HG03457 (cell line): ENCODE measurements around the gene SULT2A1.
"Not testable (repeated sequence)": the region's sequence is repeated elsewhere in the genome, so short reads cannot be mapped to it uniquely, and the experiment has no call there.

ENCODE experiments used
- ATAC-seq: cut with Tn5 transposase; IDR thresholded peaks from one replicate; pipeline ENCODE4 v1.9.1; 2021; ENCODE audit warnings: moderate number of reproducible peaks; ENCODE audit not compliant: unreplicated experiment

The SULT2A1 gene

DNA sequence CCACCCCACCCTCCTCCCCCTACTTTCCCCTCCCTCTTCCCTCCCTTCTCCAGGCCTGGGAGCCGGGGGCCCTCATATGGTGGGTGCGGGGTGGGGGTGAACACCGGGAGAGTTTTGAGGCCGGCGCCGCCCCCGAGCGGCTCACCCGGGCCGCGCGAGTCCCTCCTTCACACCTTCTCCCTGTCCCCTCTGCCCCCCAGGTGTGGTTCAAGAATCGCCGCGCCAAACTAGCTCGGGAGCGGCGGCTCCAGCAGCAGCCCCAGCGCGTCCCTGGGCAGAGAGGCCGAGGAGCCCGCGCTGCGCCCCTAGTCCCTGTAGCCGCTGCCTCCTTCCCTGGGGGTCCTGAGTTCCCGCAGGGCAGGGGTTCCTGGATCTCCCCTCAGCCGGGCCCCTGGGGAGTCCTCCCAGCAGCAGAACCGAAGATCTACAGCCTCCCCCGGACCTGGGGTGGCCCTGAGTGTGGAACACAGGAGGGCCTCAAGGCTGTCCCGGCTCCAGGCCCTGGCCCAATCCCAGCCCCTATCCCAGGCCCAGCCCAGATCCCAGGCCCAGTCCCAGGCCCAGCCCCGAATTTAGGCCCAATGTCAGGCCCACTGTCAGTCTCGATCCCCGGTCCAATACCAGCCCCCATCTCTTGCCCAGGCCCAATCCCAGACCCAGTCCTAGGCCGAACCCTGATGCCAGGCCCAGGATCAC is 25.4 kb downstream of the SULT2A1 start:
- no peak for ATAC-seq

DNA sequence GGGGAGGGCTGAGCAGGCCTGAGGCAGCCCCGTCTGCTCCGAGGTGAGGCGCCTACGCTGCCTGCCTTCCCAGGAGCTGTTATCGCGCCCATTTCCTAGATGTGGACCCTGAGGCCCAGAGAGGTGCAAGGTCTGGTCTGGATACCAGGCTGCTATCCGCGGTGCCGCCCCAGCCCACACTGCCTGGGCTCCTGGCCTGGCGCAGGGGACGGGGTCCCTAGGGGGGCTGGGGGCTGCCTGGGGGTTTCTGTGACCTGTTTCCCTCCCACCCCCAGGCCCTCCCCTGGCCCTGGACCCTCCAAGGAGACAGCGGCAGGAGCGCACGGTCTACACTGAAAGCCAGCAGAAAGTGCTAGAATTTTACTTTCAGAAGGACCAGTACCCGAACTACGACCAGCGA is 26.3 kb downstream of the SULT2A1 start:
- ATAC-seq, result not testable (repeated sequence)

DNA sequence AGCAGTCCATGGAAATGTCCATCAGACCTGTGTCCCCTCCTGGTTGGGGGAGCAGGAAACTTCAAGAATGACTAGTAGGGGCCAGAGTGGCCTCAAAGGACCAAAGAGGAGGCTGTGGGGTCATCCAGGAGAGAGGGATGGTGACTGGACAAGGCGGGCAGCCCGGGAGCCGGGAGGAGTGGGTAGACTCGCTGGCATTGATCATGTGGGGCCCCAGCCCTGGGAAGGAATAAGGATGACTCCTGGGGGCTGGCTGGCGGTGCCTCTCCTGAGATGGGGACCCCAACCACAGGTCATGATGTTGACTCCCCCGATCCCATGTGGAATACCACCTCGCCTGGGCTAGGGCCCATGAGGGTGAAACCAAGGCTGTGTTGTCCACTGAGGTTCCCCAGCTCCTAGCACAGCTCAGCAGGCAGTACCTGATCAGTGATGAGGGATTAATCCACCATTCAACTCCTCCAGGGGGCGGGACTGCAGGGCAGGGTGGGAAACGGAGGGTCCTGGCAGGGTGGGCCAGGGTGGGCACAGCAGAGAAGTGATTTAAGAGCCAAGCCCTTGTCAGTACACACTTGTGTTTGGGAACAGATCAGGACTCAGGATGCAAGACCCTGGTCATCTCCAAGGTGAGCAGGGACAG is 27.3 kb downstream of the SULT2A1 start, which contains the start of gene TPRX2:
TPRX2 (plus strand) TSS at position 590 of the 640 bp plus-strand sequence; CDS start at position 602, 12 bp downstream.
- not testable (repeated sequence) for ATAC-seq

DNA sequence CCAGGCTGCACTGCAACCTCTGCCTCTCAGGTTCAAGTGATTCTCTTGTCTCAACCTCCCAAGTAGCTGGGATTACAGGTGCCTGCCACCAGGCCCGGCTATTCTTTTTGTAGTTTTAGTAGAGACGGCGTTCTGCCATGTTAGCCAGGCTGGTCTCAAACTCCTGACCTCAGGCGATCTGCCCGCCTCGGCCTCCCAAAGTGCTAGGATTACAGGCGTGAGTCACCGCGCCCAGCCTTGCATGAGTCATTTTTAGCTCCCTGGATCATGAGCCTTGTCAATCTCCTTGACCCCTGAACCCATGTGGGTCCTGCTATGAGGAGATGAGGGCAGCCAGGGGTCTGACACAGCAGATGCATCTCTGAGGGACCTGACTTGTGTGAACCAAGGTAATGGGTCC is 27.9 kb downstream of the SULT2A1 start:
- not testable (repeated sequence) for ATAC-seq

DNA sequence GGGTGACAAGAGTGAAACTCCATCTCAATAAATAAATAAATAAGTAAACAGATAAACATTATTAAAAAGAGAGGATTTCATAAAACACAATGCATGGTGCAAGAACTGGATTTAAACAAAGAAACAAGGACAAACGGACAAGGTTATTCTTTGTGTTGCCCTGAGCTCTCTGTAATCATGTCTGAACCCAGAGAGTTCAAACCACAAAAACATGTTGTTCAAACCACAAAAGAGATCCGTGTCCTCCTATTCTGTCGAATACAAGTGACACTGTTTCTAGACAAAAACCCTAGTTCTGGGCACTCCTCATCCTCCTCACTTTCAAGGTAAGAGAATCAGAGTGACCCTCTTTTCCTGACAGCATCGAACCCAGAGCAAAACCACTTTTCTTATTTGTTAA is 31.7 kb downstream of the SULT2A1 start:
- ATAC-seq, result no peak

DNA sequence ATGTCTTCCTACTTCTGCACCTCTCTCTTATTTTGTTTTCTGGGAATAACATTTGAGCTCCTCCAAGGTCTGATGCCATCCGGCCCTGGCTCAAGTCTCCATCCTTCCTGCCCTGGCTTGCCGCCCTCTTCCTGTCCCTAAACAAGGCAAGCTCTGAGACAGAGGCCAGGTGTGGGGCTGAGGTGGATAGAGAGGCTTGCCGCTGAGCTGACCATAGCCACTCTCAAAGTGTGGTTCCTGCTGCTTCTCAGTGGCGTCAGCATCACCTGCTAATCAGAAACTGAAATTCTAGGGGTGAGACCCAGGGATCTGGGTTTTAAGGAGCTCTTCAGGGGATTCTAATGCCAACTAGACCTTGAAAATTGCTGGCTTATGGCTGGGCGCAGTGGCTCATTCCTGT is 33.1 kb downstream of the SULT2A1 start:
- no peak for ATAC-seq

DNA sequence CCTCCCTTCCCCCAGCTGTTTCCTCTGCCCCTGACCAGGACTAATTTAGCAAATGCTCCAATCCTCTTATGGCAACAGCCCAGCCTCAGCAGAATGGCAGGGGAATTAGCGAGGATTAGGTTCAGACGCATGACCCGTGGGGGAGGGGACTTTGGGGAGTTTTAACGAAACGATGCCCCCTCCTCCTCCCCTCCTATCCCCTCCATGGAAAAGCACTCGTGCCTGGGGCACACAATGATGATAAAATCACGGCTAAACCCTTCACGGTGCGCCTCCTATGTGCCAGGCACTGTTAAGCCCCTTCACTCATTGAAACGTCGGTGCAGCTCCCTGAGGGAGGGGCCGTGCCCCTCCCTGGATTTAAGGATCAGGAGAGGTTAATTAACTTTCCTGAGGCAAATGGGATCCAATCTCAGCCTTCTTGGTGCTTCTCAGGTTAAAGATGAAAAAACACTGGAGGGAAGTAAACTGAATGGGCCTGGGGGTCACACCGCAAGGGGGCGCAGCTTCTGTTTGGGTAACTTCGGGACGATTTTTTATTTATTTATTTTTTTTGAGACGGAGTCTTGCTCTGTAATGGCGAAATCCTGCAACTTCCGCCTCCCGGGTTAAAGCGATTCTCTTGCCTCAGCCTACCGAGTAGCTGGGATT is 37.2 kb downstream of the SULT2A1 start:
- no peak for ATAC-seq

DNA sequence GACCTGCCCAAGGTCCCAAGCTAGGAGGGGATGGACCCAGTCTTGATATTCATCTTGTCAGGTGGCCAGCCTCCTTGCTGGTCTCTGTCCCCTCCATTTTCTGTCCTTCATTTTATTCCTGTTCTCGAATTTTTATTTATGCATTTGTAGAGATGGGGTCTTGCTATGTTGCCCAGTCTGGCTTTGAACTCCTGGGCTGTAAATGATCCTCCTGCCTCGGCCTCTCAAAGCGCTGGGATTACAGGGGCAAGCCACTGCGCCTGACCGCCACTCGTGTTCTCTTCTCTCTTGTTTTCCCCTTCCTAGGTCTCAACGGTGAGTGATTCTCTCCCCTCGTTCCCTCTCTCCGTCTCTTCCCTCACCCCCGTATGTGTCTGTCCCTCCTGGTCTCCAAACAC is 37.7 kb downstream of the SULT2A1 start:
- no peak for ATAC-seq

DNA sequence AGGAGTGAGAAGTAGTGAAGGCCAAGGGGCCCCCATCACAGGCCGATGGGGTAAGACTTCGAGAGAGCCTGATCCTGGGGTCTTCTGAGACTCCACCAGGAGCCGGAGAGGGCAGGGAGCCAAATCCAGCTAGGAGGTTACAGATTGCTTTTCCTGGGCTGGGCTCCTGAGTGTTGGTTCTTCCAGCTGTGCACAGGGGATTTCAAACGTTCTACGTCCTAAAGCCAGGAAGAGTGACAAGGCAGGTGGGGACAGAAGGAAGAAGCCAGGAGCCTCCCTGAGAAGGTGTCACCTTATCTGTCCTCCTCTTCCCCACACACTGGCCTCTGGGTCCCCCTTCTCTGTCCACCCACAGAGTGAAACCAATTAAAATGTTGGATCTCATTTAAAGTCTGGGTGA is 43.2 kb downstream of the SULT2A1 start:
- ATAC-seq, result no peak

DNA sequence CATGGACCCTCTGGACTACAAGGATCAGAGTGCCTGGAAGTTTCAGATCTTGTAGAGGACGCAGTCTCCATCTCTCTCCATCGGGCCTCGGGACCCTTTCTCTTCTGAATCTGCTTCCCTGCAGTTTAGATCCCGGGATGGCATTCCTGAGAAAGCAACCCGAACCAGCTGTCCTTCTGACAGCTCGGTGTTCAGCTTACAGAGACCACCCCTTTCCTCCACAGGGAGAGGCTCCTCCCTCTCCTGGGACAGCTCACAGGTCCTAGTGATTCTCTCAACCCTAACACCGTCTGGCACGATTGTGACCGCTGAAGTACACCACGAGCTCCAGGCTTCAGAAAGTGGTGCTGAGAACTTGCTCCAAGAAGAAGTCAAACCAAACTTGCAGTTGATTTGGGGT is 46.2 kb downstream of the SULT2A1 start:
- ATAC-seq, result no peak

DNA sequence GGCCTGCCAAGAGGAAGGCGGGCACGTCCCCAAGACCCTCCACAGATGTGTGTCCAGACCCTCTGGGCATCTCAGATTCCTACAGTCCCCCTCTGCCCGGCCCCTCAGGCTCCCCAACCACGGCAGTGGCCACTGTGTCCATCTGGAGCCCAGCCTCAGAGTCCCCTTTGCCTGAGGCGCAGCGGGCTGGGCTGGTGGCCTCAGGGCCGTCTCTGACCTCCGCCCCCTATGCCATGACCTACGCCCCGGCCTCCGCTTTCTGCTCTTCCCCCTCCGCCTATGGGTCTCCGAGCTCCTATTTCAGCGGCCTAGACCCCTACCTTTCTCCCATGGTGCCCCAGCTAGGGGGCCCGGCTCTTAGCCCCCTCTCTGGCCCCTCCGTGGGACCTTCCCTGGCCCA is 46.7 kb downstream of the SULT2A1 start:
- ATAC-seq, result no peak

DNA sequence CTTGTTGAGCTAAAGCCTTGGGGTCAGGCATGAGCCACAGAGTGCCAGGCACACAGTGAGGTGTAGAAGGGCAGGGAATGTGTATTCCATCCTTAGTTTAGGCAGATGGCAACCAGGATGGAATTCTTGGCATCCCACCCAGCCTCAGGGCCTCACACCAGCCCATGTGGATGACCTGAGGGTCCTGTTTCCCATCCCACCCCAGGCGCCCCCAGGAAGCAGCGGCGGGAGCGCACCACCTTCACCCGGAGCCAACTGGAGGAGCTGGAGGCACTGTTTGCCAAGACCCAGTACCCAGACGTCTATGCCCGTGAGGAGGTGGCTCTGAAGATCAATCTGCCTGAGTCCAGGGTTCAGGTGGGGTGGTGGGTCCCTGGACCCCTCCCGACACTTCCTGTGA is 50.1 kb downstream of the SULT2A1 start:
- no peak for ATAC-seq

DNA sequence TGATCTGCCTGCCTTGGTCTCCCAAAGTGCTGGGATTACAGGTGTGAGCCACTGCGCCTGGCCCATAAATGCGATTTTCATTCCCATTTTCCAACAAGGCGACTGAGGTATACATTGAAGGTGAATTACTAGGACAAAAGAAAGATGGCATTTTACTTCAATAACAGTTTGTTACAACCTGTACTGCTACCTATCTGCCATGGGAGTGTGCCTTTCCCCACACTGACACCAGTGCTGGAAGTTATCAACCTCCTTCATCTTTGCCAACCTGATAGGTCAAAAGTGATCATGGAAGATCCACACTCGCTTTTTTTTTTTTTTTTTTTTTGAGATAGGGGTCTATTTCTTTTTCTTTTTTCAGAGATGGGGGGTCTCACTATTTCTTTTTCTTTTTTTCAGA is 53.4 kb downstream of the SULT2A1 start:
- no peak for ATAC-seq

DNA sequence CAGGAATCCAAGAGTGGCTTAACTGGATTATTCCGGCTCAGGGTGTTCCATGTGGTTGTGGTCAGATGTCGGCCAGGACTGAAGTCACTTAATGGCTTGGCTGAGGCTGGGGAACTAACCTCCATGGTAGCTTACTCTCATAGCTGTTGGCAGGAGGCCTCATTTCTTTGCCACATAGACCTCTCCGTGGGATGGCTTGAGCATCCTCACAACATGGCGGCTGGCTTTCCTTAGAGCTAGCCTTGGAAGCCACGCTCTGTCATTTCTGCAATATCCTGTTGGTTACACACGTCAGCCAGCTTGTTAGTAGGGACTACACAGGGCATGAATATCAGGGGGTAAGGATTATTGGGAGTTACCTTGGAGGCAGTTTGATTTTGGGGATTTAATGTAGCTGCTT is 59.3 kb downstream of the SULT2A1 start:
- no peak for ATAC-seq

DNA sequence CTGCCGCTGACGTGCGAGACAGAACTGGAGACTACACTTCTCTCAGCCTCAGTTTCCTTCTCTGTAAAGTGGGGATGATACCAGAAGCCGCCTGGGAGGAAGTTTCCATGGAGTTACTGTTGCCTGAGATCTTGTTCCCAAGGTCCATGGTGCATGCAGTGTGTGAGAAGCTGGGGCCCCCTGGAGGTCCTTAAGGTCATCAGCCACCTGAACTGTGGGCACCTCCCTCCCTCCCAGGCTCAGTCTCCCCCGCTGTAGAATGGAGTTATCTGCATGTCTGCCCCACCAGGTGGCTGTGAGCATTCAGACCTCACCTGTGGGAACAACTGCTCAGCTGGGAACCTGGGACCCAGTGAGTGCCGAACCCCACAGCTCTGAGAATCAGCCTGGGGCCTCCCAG is 61.7 kb downstream of the SULT2A1 start:
- ATAC-seq, result no peak

DNA sequence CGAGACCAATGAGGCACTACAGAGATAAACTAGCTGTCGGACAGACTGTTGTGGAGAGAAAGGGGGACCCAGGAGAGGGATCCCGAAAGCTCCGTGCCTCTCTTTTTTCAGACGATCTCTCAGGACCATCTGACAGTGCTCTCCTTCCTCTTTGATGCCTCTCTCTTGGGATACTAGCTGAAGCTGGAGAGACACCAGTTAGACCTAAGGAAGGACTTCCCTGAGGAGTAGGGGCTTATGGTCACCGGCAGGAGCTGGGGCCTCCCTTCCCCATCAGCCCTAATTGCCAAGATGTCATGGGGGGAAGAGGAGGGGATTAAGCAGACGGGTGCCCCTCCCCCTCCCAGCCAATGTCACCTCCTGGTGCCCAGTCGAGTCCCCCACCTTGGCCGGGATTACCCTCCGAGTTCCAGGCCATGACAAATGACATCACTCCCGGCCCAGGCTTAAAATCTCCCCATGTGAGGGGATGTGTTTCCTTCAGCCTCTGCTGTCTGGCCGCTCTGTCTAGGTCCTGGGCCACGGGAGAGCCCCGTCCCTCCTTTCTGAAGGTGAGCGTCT is 64.6 kb downstream of the SULT2A1 start, which contains the start of gene CRX:
CRX (plus strand) TSS at position 478 of the 561 bp plus-strand sequence. CDS start 12,507 bp downstream, outside the sequence.
- no peak for ATAC-seq
